ENCODE measurements around the gene TRMT11. TPM values are rescaled to one million over a fixed set of nuclear protein-coding genes. Genes with fewer than 3 reads are reported as not detected.

The TRMT11 gene
- total and polyA plus RNA-seq, 9 of the 15 experiments (the other 6 are each of a cell fraction or from before 2014, with no cell fraction given), result 38.8 to 88.0 (median 59.8) TPM

DNA sequence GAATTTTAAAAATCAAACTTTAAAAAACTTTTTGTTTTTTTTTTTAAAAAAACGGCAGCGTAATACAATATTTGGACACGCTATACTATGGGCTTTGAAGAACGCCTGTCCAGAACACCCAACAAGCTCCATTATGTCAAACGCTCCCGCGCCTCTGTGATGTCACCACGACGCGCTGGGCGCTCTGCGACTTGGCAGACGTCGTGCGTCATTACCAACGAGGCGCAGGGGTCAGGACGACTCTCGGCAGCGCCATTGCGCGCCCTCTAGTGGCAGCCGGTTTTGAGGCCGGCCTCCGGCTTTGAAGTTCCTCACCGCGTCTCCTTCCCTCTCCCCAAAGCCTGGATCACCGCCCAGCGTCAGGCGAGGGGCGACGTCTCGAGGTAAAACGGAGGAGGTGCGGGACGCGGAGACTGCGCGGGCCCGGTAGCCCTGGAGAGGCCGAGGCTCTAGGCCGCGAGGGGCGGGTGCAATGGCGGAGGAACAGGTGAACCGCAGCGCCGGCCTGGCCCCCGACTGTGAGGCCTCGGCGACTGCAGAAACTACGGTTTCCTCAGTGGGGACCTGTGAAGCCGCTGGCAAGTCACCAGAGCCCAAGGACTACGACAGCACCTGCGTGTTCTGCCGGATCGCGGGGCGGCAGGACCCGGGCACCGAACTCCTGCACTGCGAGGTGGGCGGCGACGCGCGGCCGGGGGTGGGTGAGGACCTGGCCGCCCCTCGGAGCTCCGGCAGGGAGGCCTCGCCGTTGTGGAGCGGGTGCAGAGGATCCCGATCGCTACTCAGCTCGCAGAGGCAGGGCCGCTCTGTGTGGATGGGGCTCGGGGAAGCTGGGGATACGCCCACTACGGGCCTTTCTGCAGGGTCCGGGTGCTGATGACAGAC is 29.6 kb upstream of the TRMT11 start, which contains the start of gene HINT3 (continued):
- TF ChIP-seq, protein P1, sequence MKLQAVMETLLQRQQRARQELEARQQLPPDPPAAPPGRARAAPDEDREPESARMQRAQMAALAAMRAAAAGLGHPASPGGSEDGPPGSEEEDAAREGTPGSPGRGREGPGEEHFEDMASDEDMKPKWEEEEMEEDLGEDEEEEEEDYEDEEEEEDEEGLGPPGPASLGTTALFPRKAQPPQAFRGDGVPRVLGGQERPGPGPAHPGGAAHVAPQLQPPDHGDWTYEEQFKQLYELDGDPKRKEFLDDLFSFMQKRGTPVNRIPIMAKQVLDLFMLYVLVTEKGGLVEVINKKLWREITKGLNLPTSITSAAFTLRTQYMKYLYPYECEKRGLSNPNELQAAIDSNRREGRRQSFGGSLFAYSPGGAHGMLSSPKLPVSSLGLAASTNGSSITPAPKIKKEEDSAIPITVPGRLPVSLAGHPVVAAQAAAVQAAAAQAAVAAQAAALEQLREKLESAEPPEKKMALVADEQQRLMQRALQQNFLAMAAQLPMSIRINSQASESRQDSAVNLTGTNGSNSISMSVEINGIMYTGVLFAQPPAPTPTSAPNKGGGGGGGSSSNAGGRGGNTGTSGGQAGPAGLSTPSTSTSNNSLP (IDR thresholded peaks at IDR 0.05; ENCODE audit: borderline replicate concordance, low read depth, low read length), result no peak
- TF ChIP-seq ILF3 (IDR thresholded peaks at IDR 0.05; ENCODE audit: borderline replicate concordance), result no peak
- no peak for TF ChIP-seq ZNF174 (CRISPR knock-in tag; IDR thresholded peaks at IDR 0.05)
- peak; percentile 72 for TF ChIP-seq ZNF766 (CRISPR knock-in tag; conservative IDR thresholded peaks at IDR 0.05)
- no peak for TF ChIP-seq CHD4 (IDR thresholded peaks at IDR 0.05; ENCODE audit: insufficient read depth, insufficient replicate concordance, low read depth, low read length, poor library complexity, severe bottlenecking)
- 0 out of 2 replicates have a peak, but pooled peaks have one; percentile 33 for TF ChIP-seq PHF21A (IDR thresholded peaks at IDR 0.05; ENCODE audit: borderline replicate concordance, low read depth)
- TF ChIP-seq LARP7 (IDR thresholded peaks at IDR 0.05), result no peak
- peak; percentile 87 for TF ChIP-seq KHSRP (IDR thresholded peaks at IDR 0.05)

Measured in K562 (cell line).